Measurements from ENCODE around the gene DIDO1.

DIDO1 gene

GRCh38 chr20:62835931-62836861, 90.1 kb downstream of the DIDO1 start:
- DNase-seq (ENCODE audit: low read depth in 3 of 3) = no peak

- no peak for DNase-seq (ENCODE audit: low read depth in 3 of 3)
Measured at GRCh38 chr20:62834967-62835730, 91.2 kb downstream of the DIDO1 start.

- no peak for DNase-seq (ENCODE audit: low read depth in 3 of 3)
Measured at GRCh38 chr20:62832951-62833391, 93.3 kb downstream of the DIDO1 start.

- peak in 1 of 3 experiments; percentile 33 for DNase-seq (ENCODE audit: low read depth in 3 of 3)
Measured at GRCh38 chr20:62832212-62832922, 93.9 kb downstream of the DIDO1 start.

GRCh38 chr20:62831854-62832211, 94.5 kb downstream of the DIDO1 start:
- DNase-seq (ENCODE audit: low read depth in 3 of 3) = no peak

- no peak for DNase-seq (ENCODE audit: low read depth in 3 of 3)
Measured at GRCh38 chr20:62831361-62831788, 94.9 kb downstream of the DIDO1 start.

- no peak for DNase-seq (ENCODE audit: low read depth in 3 of 3)
Measured at GRCh38 chr20:62830821-62831220, 95.5 kb downstream of the DIDO1 start.

- no peak for DNase-seq (ENCODE audit: low read depth in 3 of 3)
Measured at GRCh38 chr20:62830251-62830650, 96.1 kb downstream of the DIDO1 start.

GRCh38 chr20:62829231-62830230, 96.8 kb downstream of the DIDO1 start:
- no peak for DNase-seq (ENCODE audit: low read depth in 3 of 3)

- no peak for DNase-seq (ENCODE audit: low read depth in 3 of 3)
Measured at GRCh38 chr20:62828511-62829230, 97.6 kb downstream of the DIDO1 start.

- DNase-seq (ENCODE audit: low read depth in 3 of 3) = no peak
Measured at GRCh38 chr20:62828051-62828450, 98.3 kb downstream of the DIDO1 start.

Measured in stimulated activated CD4-positive, alpha-beta T cell treated with anti-CD3 and anti-CD28 coated beads, TNF-alpha, amount 100 ng/mL, for 24 hours (primary cell).